Lower leg skin (tissue), 4 donors: ENCODE results near the gene PPP2R5C. TPM values are rescaled to one million over a fixed set of nuclear protein-coding genes. Genes with fewer than 3 reads are reported as not detected.

ENCODE experiments used
- DNase-seq, 2 donors: peaks; one replicate each; pipeline ENCODE4 v3.0.0-alpha.2; 2019; ENCODE audit warnings: low spot score in 2 of 2
- H3K4me3 ChIP-seq: fragments of 200-600 bp; sonication (generic); 2 replicates; pipeline ENCODE4 v1.5.1; 2017; ENCODE audit warnings: mild to moderate bottlenecking, low read depth; ENCODE audit not compliant: poor library complexity, severe bottlenecking
- CTCF ChIP-seq, 3 donors: fragments of 450-650 bp; IDR thresholded peaks; one replicate each; pipeline ENCODE4 v1.5.1; 2016; ENCODE audit warnings: antibody characterized with exemption in 3 of 3, mild to moderate bottlenecking in 3 of 3, moderate library complexity in 2 of 3
- POLR2A ChIP-seq, 2 donors: fragments of 450-650 bp; IDR thresholded peaks; one replicate each; pipeline ENCODE4 v1.6.1; 2016 to 2017; ENCODE audit warnings: antibody characterized with exemption in 2 of 2, mild to moderate bottlenecking in 1 of 2, moderate library complexity in 1 of 2
- WGBS, 2 donors: methylation state at CpG; one replicate each; pipeline ENCODE4 v1.1.5; 2018; 5-methylcytosine and 5-hydroxymethylcytosine counted together
- intact Hi-C: fragments of 100-400 bp; cut with DNase I; formaldehyde crosslinking; loops from one replicate; pipeline ENCODE4 v1.15.0; 2023; ENCODE audit warnings: low total_unique reads
- total RNA-seq, 4 donors: library from RNA; depleted of rRNA; stranded (reverse); fragments of >200 nt; gene quantifications; one replicate each; pipeline ENCODE4 v1.1.0, GENCODE V29; 2016

The PPP2R5C gene
- total RNA-seq, 4 donors from 2014 or later, result 74.6 to 89.9 (median 80.3) TPM

GRCh38 chr14:101859958-101860357, 98.4 kb downstream of the PPP2R5C start:
- no peak overlapping the region for H3K4me3 ChIP-seq
- intact Hi-C loops, result no loop called here
- TF ChIP-seq POLR2A (IDR thresholded peaks at IDR 0.05), result no peak
- no peak for TF ChIP-seq CTCF (IDR thresholded peaks at IDR 0.05)
- 91 to 96% methylated on average over 1 of the region's 1 CpG for WGBS, 2 donors
- DNase-seq, result no peak

- 92 to 95% methylated on average over 6 of the region's 6 CpGs for WGBS, 2 donors
- no peak for TF ChIP-seq POLR2A (IDR thresholded peaks at IDR 0.05)
- no peak for TF ChIP-seq CTCF (IDR thresholded peaks at IDR 0.05)
- intact Hi-C loops, result no loop called here
- DNase-seq, result no peak
- no peak overlapping the region for H3K4me3 ChIP-seq
These were observed 100.0 kb downstream of the PPP2R5C start for GRCh38 chr14:101861464-101861863.

GRCh38 chr14:101862177-101862576, 100.7 kb downstream of the PPP2R5C start:
- intact Hi-C loops, result no loop called here
- no peak for DNase-seq
- TF ChIP-seq POLR2A (IDR thresholded peaks at IDR 0.05), result no peak
- H3K4me3 ChIP-seq, result no peak overlapping the region
- 83 to 86% methylated on average over 4 of the region's 4 CpGs for WGBS, 2 donors

- intact Hi-C loops, result no loop called here
- no peak for DNase-seq
These were observed 101.2 kb downstream of the PPP2R5C start for GRCh38 chr14:101862711-101863110.

GRCh38 chr14:101865288-101865687, 103.8 kb downstream of the PPP2R5C start:
- WGBS, 2 donors, result 88 to 91% methylated on average over 9 of the region's 9 CpGs
- H3K4me3 ChIP-seq, result no peak overlapping the region
- TF ChIP-seq POLR2A (IDR thresholded peaks at IDR 0.05), result no peak
- TF ChIP-seq CTCF (IDR thresholded peaks at IDR 0.05), result no peak
- intact Hi-C loops, result no loop called here
- DNase-seq, result no peak

More at GRCh38 chr14:101862711-101863110, 101.2 kb downstream of the PPP2R5C start:
- H3K4me3 ChIP-seq, result no peak overlapping the region
- TF ChIP-seq CTCF (IDR thresholded peaks at IDR 0.05), result no peak
- no peak for TF ChIP-seq POLR2A (IDR thresholded peaks at IDR 0.05)
- 92 to 96% methylated on average over 4 of the region's 4 CpGs for WGBS, 2 donors

GRCh38 chr14:101867854-101868253, 106.3 kb downstream of the PPP2R5C start:
- DNase-seq, result no peak
- intact Hi-C loops, result no loop called here
- no peak for TF ChIP-seq CTCF (IDR thresholded peaks at IDR 0.05)
- no peak for TF ChIP-seq POLR2A (IDR thresholded peaks at IDR 0.05)
- WGBS, 2 donors, result 82 to 87% methylated on average over 4 of the region's 4 CpGs
- no peak overlapping the region for H3K4me3 ChIP-seq
